ENCODE measurements around the gene KRTAP5-1.

KRTAP5-1 gene

DNA sequence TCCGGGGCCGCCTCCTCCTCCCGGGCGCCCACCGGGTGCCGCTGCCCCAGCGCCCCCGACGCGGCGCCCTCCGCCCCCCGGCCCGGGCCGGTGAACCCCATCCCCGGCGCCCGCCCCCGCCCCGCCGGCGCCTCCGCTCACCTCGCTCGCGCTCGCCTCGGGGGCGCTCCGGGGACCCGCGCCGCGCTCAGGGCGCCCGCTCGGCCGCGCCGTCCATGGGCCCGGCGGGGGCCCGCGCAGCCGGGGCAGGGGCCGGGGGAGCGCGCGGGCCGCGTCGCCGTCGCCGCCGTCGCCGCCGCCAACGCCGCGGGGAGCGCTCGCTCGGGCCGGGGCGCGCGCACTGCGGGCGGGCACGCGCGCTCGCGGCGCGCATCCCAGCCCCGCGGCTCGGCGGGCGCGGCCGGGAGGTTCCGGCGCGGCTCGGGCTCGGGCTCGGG is 13.3 kb downstream of the KRTAP5-1 start:
- DNase-seq (ENCODE audit: low read depth) = no peak

DNA sequence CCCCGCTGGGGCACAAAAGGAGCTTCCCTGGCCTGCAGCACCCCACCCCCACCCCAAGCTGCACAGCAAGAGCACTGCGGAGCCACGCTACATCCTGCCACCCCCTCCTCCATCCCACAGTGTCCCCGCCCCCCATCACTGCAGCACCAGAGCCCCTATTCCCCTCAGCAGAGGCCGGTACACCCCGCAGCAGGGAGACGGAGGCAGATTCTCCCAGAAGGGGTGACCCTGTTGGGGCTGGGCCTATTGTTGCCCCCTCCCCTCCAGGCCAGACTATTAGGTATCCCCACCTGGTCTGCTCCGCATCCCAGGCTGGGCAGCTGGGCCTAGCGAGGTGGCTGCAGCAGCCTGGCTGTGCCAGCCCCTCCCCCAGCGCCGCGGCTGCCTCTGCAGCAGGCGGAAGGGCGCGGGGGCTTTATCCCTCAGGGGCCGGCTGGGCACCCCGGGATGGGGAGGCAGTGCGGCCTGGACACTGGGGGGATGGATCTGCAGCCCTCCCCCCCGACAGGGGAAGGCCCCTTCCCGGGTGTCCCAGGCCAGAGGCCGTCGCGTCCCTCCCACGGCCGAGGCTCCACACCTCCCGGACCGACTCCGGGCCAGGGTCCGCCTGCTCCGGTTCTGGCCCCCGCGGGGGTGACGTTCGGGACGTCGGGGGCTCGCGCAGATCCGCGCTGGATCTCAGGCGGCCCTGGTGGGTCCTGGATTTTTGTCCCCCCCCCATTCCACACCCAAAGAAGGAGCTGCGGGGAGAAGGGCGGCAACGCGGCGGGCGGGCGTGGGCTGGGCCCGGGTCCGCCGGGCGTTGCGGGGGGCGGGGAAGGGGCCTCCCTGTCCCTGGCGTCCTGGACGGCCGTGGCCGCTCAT is 14.0 kb downstream of the KRTAP5-1 start:
- DNase-seq (ENCODE audit: low read depth) = no peak

DNA sequence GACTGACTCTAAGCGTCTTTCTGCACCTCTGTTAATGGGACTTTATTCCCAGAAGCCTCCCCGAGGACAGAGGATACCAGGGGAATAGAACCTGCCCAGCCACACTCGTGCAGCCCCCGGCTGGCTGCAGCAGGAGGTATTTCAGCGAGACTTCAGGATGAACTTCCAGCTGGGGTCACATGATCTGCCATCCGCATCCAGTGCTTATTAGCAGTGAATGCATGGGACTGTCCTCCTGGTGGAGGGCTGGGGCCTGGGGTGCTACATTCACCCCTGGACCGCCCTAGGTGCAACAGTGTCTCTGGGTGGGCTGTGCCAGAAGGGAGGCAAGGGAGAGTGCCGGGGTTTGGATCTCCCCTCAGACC is 14.6 kb downstream of the KRTAP5-1 start:
- no peak for DNase-seq (ENCODE audit: low read depth)

GRCh38 chr11:1570001-1570453 is 15.1 kb downstream of the KRTAP5-1 start:
- DNase-seq (ENCODE audit: low read depth) = no peak

DNA sequence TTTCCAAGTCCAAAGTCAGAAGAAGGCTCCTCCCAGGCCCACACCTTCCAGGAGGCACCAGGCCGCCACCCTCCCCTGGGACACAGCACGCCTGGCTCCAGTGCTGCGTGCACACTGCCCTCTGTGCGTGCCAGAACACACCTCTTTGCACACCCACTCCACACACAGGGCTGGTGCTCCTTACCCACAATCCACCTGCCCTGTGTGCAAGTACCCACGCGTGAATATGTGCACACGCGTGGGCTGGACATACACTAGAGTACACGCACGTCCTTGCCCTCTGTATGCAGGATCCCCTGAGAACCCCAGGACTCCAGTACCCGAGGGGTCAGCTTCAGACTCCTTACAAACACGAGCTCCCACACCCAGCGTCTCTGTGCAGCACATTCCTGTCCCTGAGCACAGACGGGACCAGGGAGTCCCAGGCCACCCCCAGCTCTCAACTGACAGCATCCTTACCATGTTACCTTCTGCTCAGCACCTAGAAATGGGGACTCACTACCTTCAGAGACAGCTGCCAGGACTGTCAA is 15.8 kb downstream of the KRTAP5-1 start:
- DNase-seq (ENCODE audit: low read depth) = no peak

DNA sequence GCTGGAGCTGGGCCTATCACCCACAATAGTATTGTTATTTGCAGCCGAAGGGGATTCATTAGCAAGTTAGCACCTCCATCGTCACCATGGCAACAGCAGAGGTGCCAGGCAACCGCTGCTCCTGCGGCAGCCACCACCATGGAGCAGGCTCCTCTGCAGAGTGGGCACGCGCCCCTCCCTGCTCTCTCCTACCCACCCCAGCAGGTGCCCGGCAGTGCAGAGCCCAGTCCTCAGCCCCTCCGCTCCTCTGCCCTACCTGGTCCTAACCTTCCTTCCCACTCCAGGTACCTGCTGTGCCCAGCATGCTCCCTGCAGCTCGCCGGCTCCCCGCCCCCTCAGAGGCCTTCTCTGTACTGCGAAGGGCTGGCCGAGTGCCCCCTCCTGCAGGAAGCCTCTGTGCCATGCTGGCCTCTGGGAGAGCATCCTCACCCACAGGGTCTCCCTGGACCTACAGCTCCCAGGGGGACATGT is 16.6 kb downstream of the KRTAP5-1 start:
- no peak for DNase-seq (ENCODE audit: low read depth)

DNA sequence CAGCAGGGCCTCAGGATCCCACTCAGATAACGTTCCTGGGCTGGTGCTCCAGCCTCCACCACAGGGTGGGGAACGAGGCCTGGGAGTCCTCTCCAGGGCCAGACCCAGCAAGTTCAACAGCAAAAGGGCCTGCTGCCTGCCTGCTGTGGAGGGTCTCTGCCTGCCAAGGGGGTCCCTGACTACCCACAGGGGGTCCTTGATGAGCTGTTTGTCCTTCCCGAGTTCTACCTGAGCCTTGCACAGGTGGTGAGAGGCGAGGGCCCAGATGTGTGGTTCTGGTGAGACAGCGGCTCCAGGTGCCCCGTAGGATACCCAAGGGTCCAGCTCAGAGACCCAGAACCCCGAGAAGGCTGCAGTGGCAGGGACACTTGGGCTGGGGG is 17.4 kb downstream of the KRTAP5-1 start:
- no peak for DNase-seq (ENCODE audit: low read depth)

- DNase-seq (ENCODE audit: low read depth) = no peak
Observed at GRCh38 chr11:1567052-1567720, 17.9 kb downstream of the KRTAP5-1 start.

- DNase-seq (ENCODE audit: low read depth) = no peak
Observed at GRCh38 chr11:1566381-1567051, 18.6 kb downstream of the KRTAP5-1 start.

- no peak for DNase-seq (ENCODE audit: low read depth)
Observed at GRCh38 chr11:1565904-1566247, 19.2 kb downstream of the KRTAP5-1 start.

- DNase-seq (ENCODE audit: low read depth) = no peak
Observed at GRCh38 chr11:1565173-1565903, 19.7 kb downstream of the KRTAP5-1 start.

GRCh38 chr11:1564535-1565172 is 20.4 kb downstream of the KRTAP5-1 start:
- DNase-seq (ENCODE audit: low read depth) = no peak

DNA sequence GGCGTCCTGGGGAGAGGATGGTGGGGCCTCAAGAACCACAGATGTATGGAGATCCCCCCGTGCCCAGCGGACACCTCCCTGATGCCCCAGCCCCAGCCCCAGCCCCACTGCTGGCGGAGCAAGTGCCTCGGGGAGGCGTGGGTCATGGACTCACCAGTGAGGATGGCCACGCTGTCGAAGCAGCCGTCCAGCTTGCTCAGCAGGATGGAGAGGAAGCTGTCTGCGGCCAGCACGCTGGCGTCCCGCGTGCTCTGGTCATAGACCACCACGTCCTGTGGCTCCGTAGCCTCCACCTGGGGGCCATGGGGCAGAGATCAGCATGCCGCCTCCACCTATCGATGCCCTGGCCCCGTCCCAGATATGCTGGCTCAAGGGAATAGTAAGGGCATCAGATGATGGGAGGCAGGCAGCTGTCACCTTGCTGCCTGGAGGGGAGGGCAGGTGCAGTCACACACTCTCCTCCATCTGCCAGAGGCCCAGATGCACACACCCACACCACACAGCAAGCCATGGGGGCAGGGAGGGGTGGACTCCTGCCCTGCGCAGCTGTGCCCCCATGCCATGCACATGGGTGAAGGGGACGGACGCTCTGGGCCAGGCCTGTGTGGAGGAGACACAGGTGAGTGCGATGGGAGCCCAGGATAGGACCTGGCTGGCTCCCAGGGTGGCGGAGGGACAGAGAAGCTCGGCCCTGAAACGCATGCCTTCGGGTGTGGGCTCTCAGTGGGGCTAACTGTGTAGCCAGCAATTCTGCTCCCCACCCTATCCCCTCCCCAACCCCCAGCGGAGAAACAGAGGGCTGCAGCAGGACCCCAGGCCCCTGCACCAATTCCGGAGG is 21.2 kb downstream of the KRTAP5-1 start:
- DNase-seq (ENCODE audit: low read depth) = no peak

DNA sequence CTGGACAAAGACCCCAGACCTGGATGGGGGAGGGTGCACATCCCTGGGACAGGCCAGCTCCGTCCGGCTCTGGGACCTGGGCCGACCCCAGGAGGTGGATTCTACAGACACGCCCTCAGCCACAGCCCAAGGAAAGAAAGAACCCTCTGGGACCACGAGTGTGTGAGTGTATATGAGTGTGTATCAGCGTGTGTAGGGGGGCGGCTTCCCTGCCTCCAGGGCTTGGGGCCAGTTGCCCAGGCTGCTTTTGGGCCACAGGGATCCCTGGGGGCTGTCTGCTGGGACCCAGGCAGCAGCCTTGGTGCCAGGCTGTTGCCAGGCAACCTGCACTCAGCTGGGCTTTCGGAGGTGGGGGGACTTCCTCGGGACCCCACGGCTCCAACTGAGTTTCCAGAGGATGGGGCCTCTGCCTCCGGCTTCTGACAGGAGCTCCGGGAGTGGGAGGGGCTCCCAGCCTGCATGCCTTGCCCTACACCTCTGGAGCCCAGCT is 21.9 kb downstream of the KRTAP5-1 start:
- DNase-seq (ENCODE audit: low read depth) = no peak

DNA sequence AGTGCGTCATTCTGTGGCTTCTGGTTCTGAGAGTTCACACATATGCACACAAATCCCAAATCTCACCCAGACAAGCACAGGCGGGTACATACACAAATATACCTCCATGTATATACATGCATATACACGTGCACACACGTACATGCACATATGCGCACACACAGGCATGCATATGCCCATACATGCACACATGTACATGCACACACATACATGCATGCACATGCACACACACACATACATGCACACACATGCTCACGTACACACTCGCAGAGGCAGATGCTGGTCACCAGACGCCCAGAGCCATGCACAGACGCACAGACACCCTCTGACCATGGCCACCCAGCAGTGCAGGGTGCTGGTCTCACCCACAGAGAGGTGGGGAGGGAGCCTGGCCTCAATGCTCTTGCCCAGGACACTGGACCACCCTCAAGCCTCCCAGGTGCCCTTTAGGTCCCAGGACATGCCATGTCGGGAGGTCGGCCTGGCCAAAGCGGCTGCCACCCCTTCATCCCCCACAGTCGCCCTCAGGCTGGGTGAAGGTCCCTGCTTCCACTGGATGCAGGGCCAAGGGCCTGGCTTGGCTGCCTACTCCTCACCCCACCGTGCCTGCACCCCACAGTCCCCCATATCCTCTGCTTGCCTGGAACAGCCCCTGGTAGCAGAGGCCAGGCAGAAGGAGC is 22.5 kb downstream of the KRTAP5-1 start:
- no peak for DNase-seq (ENCODE audit: low read depth)

- DNase-seq (ENCODE audit: low read depth) = no peak
Observed at GRCh38 chr11:1561955-1562354, 23.1 kb downstream of the KRTAP5-1 start.

DNA sequence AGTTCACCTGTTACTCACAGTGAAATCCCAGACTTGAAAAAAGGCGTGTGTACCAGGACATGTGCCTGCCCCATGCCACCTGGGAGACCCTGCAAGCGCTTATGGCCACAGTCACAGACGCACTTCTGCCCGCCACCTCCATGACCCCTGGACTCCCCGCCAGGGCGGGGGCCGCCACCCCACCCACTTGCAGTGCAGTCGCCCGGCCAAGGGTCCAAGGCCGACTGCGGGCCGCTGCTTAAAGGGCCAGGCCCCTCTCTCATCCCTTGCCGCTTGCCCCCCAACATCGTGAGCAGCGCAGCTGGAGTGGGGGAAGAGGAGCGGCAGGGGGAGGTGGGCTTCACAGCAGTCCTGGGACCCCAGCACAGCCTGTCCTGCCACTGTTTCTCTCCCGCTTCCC is 23.8 kb downstream of the KRTAP5-1 start:
- DNase-seq (ENCODE audit: low read depth) = no peak

- no peak for DNase-seq (ENCODE audit: low read depth)
Observed at GRCh38 chr11:1560649-1561251, 24.3 kb downstream of the KRTAP5-1 start.

DNA sequence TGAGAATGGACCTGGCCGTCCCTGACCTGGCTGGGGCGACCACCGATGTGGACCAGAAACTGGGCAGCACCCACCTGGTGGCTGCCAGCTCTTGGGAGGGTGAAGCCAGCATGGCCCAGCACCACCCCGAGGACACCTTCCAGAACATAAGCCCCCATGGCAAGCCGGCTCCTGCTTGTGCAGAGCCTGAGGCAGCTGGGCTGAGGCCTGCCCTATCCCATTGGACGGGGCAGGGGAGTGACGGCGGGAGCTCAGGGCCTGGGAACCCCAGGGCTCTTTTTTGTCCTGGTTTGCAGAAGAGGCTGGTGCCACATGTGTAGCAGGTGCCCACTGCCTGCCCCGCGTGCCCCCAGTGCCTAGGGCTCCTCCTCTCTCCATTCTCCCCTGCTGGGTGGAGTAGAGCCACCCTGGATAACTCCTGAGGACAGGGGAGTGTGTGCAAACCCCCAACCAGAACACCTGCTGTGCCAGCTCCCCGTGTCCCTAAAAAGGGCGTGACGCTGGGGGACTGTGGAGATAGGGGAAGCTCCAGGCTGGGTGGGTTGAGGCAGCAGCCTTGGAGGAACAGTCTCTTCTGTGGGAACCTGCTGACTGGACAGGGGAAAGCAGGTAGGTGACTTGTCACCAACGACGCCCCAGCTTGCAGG is 25.0 kb downstream of the KRTAP5-1 start:
- DNase-seq (ENCODE audit: low read depth) = no peak
